ENCODE measurements around the gene AASDHPPT.

DNA sequence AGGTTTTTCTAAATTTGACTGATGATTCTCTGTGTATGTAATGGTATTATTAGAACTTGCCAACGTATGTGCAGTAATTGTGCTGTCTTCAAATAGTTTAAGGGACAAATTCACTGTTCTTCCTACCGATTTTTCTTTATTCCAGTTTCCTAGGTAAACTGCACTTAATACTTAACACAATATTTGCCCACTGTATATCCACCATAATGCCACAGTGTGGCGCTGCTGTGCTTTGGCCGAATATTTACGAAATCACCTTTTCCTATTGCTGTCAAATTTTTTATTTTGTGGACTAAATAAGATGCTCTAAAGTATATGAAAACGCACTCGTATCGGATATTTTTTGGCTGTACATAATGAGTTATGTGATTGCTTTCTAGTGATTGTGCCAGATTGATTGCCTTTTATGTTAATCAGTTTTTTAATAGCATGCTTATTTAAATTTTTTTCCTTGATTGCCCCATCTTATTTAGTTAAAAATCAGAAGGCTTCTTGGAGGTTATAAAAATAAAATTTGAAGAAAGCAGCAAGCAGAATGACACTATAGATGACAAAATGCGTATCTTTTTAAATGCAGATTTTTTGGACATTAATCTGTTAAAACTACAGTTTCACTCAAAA lies 10.5 kb downstream of the AASDHPPT start:
- TF ChIP-seq, protein P1, sequence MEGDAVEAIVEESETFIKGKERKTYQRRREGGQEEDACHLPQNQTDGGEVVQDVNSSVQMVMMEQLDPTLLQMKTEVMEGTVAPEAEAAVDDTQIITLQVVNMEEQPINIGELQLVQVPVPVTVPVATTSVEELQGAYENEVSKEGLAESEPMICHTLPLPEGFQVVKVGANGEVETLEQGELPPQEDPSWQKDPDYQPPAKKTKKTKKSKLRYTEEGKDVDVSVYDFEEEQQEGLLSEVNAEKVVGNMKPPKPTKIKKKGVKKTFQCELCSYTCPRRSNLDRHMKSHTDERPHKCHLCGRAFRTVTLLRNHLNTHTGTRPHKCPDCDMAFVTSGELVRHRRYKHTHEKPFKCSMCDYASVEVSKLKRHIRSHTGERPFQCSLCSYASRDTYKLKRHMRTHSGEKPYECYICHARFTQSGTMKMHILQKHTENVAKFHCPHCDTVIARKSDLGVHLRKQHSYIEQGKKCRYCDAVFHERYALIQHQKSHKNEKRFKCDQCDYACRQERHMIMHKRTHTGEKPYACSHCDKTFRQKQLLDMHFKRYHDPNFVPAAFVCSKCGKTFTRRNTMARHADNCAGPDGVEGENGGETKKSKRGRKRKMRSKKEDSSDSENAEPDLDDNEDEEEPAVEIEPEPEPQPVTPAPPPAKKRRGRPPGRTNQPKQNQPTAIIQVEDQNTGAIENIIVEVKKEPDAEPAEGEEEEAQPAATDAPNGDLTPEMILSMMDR (IDR thresholded peaks at IDR 0.05; ENCODE audit: insufficient read depth, low read length, poor library complexity, severe bottlenecking): peak; percentile 75
- no peak for TF ChIP-seq EZH2phosphoT487 (conservative IDR thresholded peaks at IDR 0.05; ENCODE audit: low read length)

Data from SU-DHL-6 (cell line).